MCF 10A (cell line): ENCODE measurements around the gene FBXW7. TPM values are rescaled to one million over a fixed set of nuclear protein-coding genes. Genes with fewer than 3 reads are reported as not detected.

Source experiments
- Bru-seq: library from RNA; stranded (reverse); fragments of 400-500 nt; gene quantifications from one replicate; lab custom pipeline; 2021; lab: Mats Ljungman, UMichigan
- BruChase-seq, 2 experiments: library from RNA; stranded (reverse); fragments of 400-500 nt; gene quantifications; one replicate each; lab custom pipeline; 2021; lab: Mats Ljungman, UMichigan
- BruUV-seq: library from RNA; stranded (reverse); fragments of 400-500 nt; replicated peaks from 2 replicates; lab custom pipeline; 2021; lab: Mats Ljungman, UMichigan
- CTCF ChIA-PET: fragments of 300-600 bp; sonication (Branson Sonifier 250); formaldehyde crosslinking; extraction: SDS; loops from one replicate; lab custom pipeline; 2021; ENCODE audit warnings: antibody characterized with exemption, inconsistent platforms; lab: Yijun Ruan, JAX
- POLR2A ChIA-PET: fragments of 300-600, 350-650 bp; sonication (Branson Sonifier 250); formaldehyde crosslinking; extraction: SDS; loops from one replicate; lab custom pipeline; 2020; ENCODE audit warnings: antibody characterized with exemption, inconsistent platforms; lab: Yijun Ruan, JAX
- DNase-seq: peaks from one replicate; pipeline ENCODE4 v3.0.0-alpha.2; 2018; ENCODE audit not compliant: unreplicated experiment
- H3K27ac Mint-ChIP-seq: one replicate; pipeline ENCODE4 v1.8.0; 2022; ENCODE audit warnings: mild to moderate bottlenecking, low read depth, mixed read lengths; ENCODE audit not compliant: unreplicated experiment
- H3K27me3 Mint-ChIP-seq: one replicate; pipeline ENCODE4 v1.8.0; 2022; ENCODE audit warnings: mixed read lengths; ENCODE audit not compliant: insufficient read depth, unreplicated experiment
- H3K36me3 Mint-ChIP-seq: one replicate; pipeline ENCODE4 v1.8.0; 2022; ENCODE audit warnings: mild to moderate bottlenecking, moderate library complexity, mixed read lengths; ENCODE audit not compliant: insufficient read depth, unreplicated experiment
- H3K4me1 Mint-ChIP-seq: one replicate; pipeline ENCODE4 v1.8.0; 2022; ENCODE audit warnings: mixed read lengths; ENCODE audit not compliant: insufficient read depth, unreplicated experiment
- H3K4me3 Mint-ChIP-seq: one replicate; pipeline ENCODE4 v1.8.0; 2022; ENCODE audit warnings: mild to moderate bottlenecking, moderate library complexity, mixed read lengths; ENCODE audit not compliant: unreplicated experiment
- H3K9me3 Mint-ChIP-seq: one replicate; pipeline ENCODE4 v1.8.0; 2022; ENCODE audit warnings: mixed read lengths; ENCODE audit not compliant: unreplicated experiment
- CTCF ChIP-seq: fragments of 200-600 bp; IDR thresholded peaks from one replicate; pipeline ENCODE4 v1.8.0; 2022; ENCODE audit warnings: antibody characterized with exemption, mild to moderate bottlenecking; ENCODE audit not compliant: unreplicated experiment
- intact Hi-C: fragments of 100-400 bp; cut with micrococcal nuclease; formaldehyde crosslinking; loops from 2 replicates; pipeline ENCODE4 v1.14.1; 2022
- long read RNA-seq: library from polyadenylated mRNA; stranded (forward); transcript quantifications from one replicate; pipeline ENCODE4 v2.0.0, GENCODE V29; 2022
- total RNA-seq: library from RNA; stranded (reverse); gene quantifications from 2 replicates; pipeline ENCODE4 v1.2.3, GENCODE V29; 2022

FBXW7 gene
- 35.8 and 40.2 TPM in 2 replicates for total RNA-seq
- percentile 89 among the genes with signal in this experiment for Bru-seq, nascent RNA
- BruChase-seq, experiment 1, labeled RNA remaining after a 6-hour chase: percentile 69 among the genes with signal in this experiment
- percentile 85 among the genes with signal in this experiment for BruChase-seq, experiment 2, labeled RNA remaining after a 2-hour chase
- long read RNA-seq, full-length matches to known transcripts: 36 of 58 reads
- long read RNA-seq, partial matches to known transcripts: 4 of 58 reads
- long read RNA-seq, other reads (novel, unspliced or antisense): 18 of 58 reads

GRCh38 chr4:152535903-152536544, at the start of gene FBXW7:
FBXW7 (minus strand) TSS chr4:152536092; CDS start chr4:152411803, 124,289 bp downstream.
- no peak for TF ChIP-seq CTCF
- no TSS peak for BruUV-seq
- CTCF ChIA-PET: interaction anchor here (1.0 to 3.1 kb wide), 7 partner anchors 34 to 199 kb away, joined by 3 to 22 read pairs (median 4); no protein-coding TSS in a partner anchor
- intact Hi-C loops: loop anchor here (1.0 to 2.0 kb wide), 2 partner anchors 35 to 55 kb away; no protein-coding TSS in a partner anchor
- Mint-ChIP-seq H3K36me3 (no peaks in the 10 kb centered on the region), H3K27me3 (no peaks in the 10 kb centered on the region), H3K4me3 (peak within 1 kb of the TSS; percentile 92), H3K27ac (peak within 1 kb of the TSS; percentile 95), H3K9me3 (no peaks in the 10 kb centered on the region), H3K4me1 (peaks cover 49% of the 10 kb centered on the region)
- POLR2A ChIA-PET: interaction anchor here (0.6 to 7.5 kb wide), 38 partner anchors 9 to 1308 kb away, joined by 3 to 71 read pairs (median 4); partner anchors contain the start of genes ARFIP1, TIGD4 and TMEM154
- DNase-seq: peak; percentile 99

GRCh38 chr4:152585023-152585441, 49.1 kb upstream of the FBXW7 start:
- no peak for DNase-seq
- no peaks in the 10 kb centered on the region for H3K36me3 Mint-ChIP-seq
- intact Hi-C loops: no loop called here
- H3K9me3 Mint-ChIP-seq: no peaks in the 10 kb centered on the region
- H3K27ac Mint-ChIP-seq: no peak overlapping the region
- H3K4me1 Mint-ChIP-seq: peaks cover 13% of the 10 kb centered on the region
- TF ChIP-seq CTCF: no peak
- POLR2A ChIA-PET: no interaction called here
- CTCF ChIA-PET: no interaction called here
- BruUV-seq: no TSS peak
- no peaks in the 10 kb centered on the region for H3K27me3 Mint-ChIP-seq
- H3K4me3 Mint-ChIP-seq: no peak overlapping the region

- BruUV-seq: no TSS peak
- DNase-seq: no peak
- H3K27me3 Mint-ChIP-seq: no peaks in the 10 kb centered on the region
- ChIA-PET POLR2A (no interaction called here), CTCF (interaction anchor here (0.6 to 1.3 kb wide), 5 partner anchors 29 to 502 kb away, joined by 3 read pairs; no protein-coding TSS in a partner anchor)
- intact Hi-C loops: no loop called here
- H3K4me1 Mint-ChIP-seq: no peaks in the 10 kb centered on the region
- H3K27ac Mint-ChIP-seq: no peak overlapping the region
- H3K36me3 Mint-ChIP-seq: no peaks in the 10 kb centered on the region
- TF ChIP-seq CTCF: no peak
- no peaks in the 10 kb centered on the region for H3K9me3 Mint-ChIP-seq
- no peak overlapping the region for H3K4me3 Mint-ChIP-seq
These were observed 45.8 kb upstream of the FBXW7 start for GRCh38 chr4:152581536-152582160.
